Esophagus squamous epithelium (tissue), 5 donors: ENCODE data around the gene GRIP2. TPM values are rescaled to one million over a fixed set of nuclear protein-coding genes. Genes with fewer than 3 reads are reported as not detected.

ENCODE experiments used
- DNase-seq: peaks from one replicate; lab custom pipeline; 2025; lab: John Stamatoyannopoulos, UW
- H3K27ac ChIP-seq, 4 donors: fragments of 200-600 bp; sonication (generic); one replicate each; pipeline ENCODE4 v1.5.1; 2016 to 2019; ENCODE audit warnings: mild to moderate bottlenecking in 1 of 4
- H3K27me3 ChIP-seq, 4 donors: fragments of 200-600 bp; sonication (generic); 1 replicate in 3 of 4; 2 replicates in 1 of 4; pipeline versions ENCODE4 v1.5.1 to v1.6.0; 2017 to 2021; ENCODE audit warnings: antibody characterized with exemption in 1 of 4
- H3K36me3 ChIP-seq, 3 donors: fragments of 200-600 bp; sonication (generic); one replicate each; pipeline ENCODE4 v1.5.1; 2016 to 2019
- H3K4me1 ChIP-seq, 3 donors: fragments of 200-600 bp; sonication (generic); one replicate each; pipeline ENCODE4 v1.5.1; 2017 to 2019
- H3K4me3 ChIP-seq, 4 donors: fragments of 200-600 bp; sonication (generic); 1 replicate in 3 of 4; 2 replicates in 1 of 4; pipeline ENCODE4 v1.5.1; 2016 to 2019; ENCODE audit warnings: mild to moderate bottlenecking in 2 of 4, moderate library complexity in 1 of 4
- H3K9me3 ChIP-seq, 3 donors: fragments of 200-600 bp; sonication (generic); one replicate each; pipeline ENCODE4 v1.5.1; 2016 to 2019
- CTCF ChIP-seq, 6 experiments: fragments of 450-650 bp in 4 of 6; fragments of 200-600 bp in 2 of 6; sonication (generic) in 2 of 6; IDR thresholded peaks; one replicate each; pipeline ENCODE4 v1.5.1; 2016 to 2019; ENCODE audit warnings: antibody characterized with exemption in 6 of 6, mild to moderate bottlenecking in 4 of 6, moderate library complexity in 4 of 6
- POLR2A ChIP-seq, 4 donors: fragments of 450-650 bp; IDR thresholded peaks; one replicate each; pipeline ENCODE4 v1.6.1; 2017; ENCODE audit warnings: antibody characterized with exemption in 4 of 4, mild to moderate bottlenecking in 4 of 4, moderate library complexity in 3 of 4
- WGBS, 2 donors: methylation state at CpG; one replicate each; pipeline ENCODE4 v1.1.5; 2018; 5-methylcytosine and 5-hydroxymethylcytosine counted together
- intact Hi-C: fragments of 100-400 bp; cut with DNase I; formaldehyde crosslinking; loops from one replicate; pipeline ENCODE4 v1.15.0; 2022
- total RNA-seq, 4 donors: library from RNA; depleted of rRNA; stranded (reverse); fragments of >200 nt; gene quantifications; one replicate each; pipeline ENCODE4 v1.1.0, GENCODE V29; 2016
- donor health status: DM: yes; HTN: yes; CAD: no.

Gene GRIP2
- total RNA-seq, 4 donors from 2014 or later: 0.23 to 2.9 (median 0.53) TPM

GRCh38 chr3:14479591-14479990 lies 60.6 kb downstream of the GRIP2 start:
- WGBS, 2 donors: 75 to 90% methylated on average over 2 of the region's 6 CpGs
- intact Hi-C loops: no loop called here
- TF ChIP-seq CTCF (IDR thresholded peaks at IDR 0.05): no peak
- no peak for TF ChIP-seq POLR2A (IDR thresholded peaks at IDR 0.05)
- no peaks in the 10 kb centered on the region for H3K27me3 ChIP-seq
- H3K36me3 ChIP-seq: peaks cover 3 to 97% (median 15%) of the 10 kb centered on the region in 3 donors
- H3K4me1 ChIP-seq: peaks cover 0 to 35% (median 11%) of the 10 kb centered on the region in 3 donors
- no peaks in the 10 kb centered on the region for H3K9me3 ChIP-seq
- H3K27ac ChIP-seq: no peak overlapping the region
- H3K4me3 ChIP-seq: no peak overlapping the region
- no peak for DNase-seq

- Histone ChIP-seq H3K4me3 (no peak overlapping the region), H3K27ac (no peak overlapping the region), H3K9me3 (no peaks in the 10 kb centered on the region), H3K36me3 (peaks cover under 1 to 96% (median 15%) of the 10 kb centered on the region in 3 donors), H3K4me1 (peaks cover 0 to 39% (median 14%) of the 10 kb centered on the region in 3 donors), H3K27me3 (no peaks in the 10 kb centered on the region)
- DNase-seq: no peak
- TF ChIP-seq POLR2A (IDR thresholded peaks at IDR 0.05) (no peak), CTCF (IDR thresholded peaks at IDR 0.05) (no peak)
- WGBS, 2 donors: 82 to 88% methylated on average over 4 of the region's 8 CpGs
- intact Hi-C loops: no loop called here
Measured at GRCh38 chr3:14478956-14479550, 61.1 kb downstream of the GRIP2 start.

GRCh38 chr3:14477311-14477935 lies 62.7 kb downstream of the GRIP2 start:
- no peak for TF ChIP-seq CTCF (IDR thresholded peaks at IDR 0.05)
- no peak for TF ChIP-seq POLR2A (IDR thresholded peaks at IDR 0.05)
- Histone ChIP-seq H3K4me3 (no peak overlapping the region), H3K36me3 (peaks cover 0 to 98% (median 8%) of the 10 kb centered on the region in 3 donors), H3K4me1 (peaks cover 0 to 46% (median 20%) of the 10 kb centered on the region in 3 donors), H3K9me3 (no peaks in the 10 kb centered on the region), H3K27me3 (no peaks in the 10 kb centered on the region), H3K27ac (no peak overlapping the region)
- 89 to 94% methylated on average over 7 to 11 of the region's 11 CpGs for WGBS, 2 donors
- intact Hi-C loops: no loop called here
- DNase-seq: no peak

- Histone ChIP-seq H3K36me3 (peaks cover 0 to 98% (median 7%) of the 10 kb centered on the region in 3 donors), H3K4me1 (peaks cover 0 to 40% (median 14%) of the 10 kb centered on the region in 3 donors), H3K9me3 (no peaks in the 10 kb centered on the region), H3K27me3 (no peaks in the 10 kb centered on the region), H3K4me3 (no peak overlapping the region), H3K27ac (no peak overlapping the region)
- intact Hi-C loops: no loop called here
- DNase-seq: no peak
- no peak for TF ChIP-seq POLR2A (IDR thresholded peaks at IDR 0.05)
- TF ChIP-seq CTCF (IDR thresholded peaks at IDR 0.05): no peak
- WGBS, 2 donors: 97 to 100% methylated on average over 1 to 11 of the region's 13 CpGs
Measured at GRCh38 chr3:14476583-14477265, 63.4 kb downstream of the GRIP2 start.

GRCh38 chr3:14475621-14476020 lies 64.5 kb downstream of the GRIP2 start:
- H3K36me3 ChIP-seq: peaks cover 0 to 90% (median 0%) of the 10 kb centered on the region in 3 donors
- peaks cover 0 to 29% (median 14%) of the 10 kb centered on the region in 3 donors for H3K4me1 ChIP-seq
- no peaks in the 10 kb centered on the region for H3K9me3 ChIP-seq
- H3K4me3 ChIP-seq: no peak overlapping the region
- TF ChIP-seq POLR2A (IDR thresholded peaks at IDR 0.05) (no peak), CTCF (IDR thresholded peaks at IDR 0.05) (no peak)
- H3K27me3 ChIP-seq: no peaks in the 10 kb centered on the region
- 72 to 83% methylated on average over 7 of the region's 7 CpGs for whole genome bisulfite sequencing, 2 donors
- intact Hi-C loops: no loop called here
- no peak overlapping the region for H3K27ac ChIP-seq
- DNase-seq: no peak
